Measurements from ENCODE around the gene TCEAL9. TPM values are rescaled to one million over a fixed set of nuclear protein-coding genes. Genes with fewer than 3 reads are reported as not detected.
"Not testable (repeated sequence)": the region's sequence is repeated elsewhere in the genome, so short reads cannot be mapped to it uniquely, and the experiment has no call there.

TCEAL9 gene
- total and polyA plus RNA-seq, 2 of the 4 experiments (the other 2 are of a cell fraction), result 20.3 to 111 TPM

- H3K4me3 ChIP-seq (ENCODE audit: insufficient read depth, low read depth, low read length); DNase-seq; H2BK120ac ChIP-seq (ENCODE audit: low read depth, low read length); H3K56ac ChIP-seq (ENCODE audit: extremely low read depth, insufficient read depth, low read length); H3K9ac ChIP-seq (ENCODE audit: low read depth, low read length); H2AK9ac ChIP-seq (replicated peaks; ENCODE audit: low read depth, low read length, poor library complexity); H3K4ac ChIP-seq (ENCODE audit: low read depth, low read length); H4K20me1 ChIP-seq (ENCODE audit: insufficient read depth, low read length); POLR2A ChIA-PET (ENCODE audit: unreplicated experiment); H4K8ac ChIP-seq (ENCODE audit: low read depth in 2 of 2, low read length in 2 of 2); H3K79me1 ChIP-seq (ENCODE audit: low read depth in 1 of 2, low read length in 2 of 2); H2BK15ac ChIP-seq (ENCODE audit: low read depth, low read length); H3K23ac ChIP-seq (ENCODE audit: low read depth, low read length); H4K91ac ChIP-seq (ENCODE audit: insufficient read depth, low read depth, low read length); BruUV-seq (replicated peaks); H2AK5ac ChIP-seq (ENCODE audit: low read depth, low read length); H4K5ac ChIP-seq (ENCODE audit: low read depth, low read length); H3K14ac ChIP-seq (replicated peaks; ENCODE audit: low read depth, low read length); H3K27ac ChIP-seq (ENCODE audit: insufficient read depth, low read length); H3K9me1 ChIP-seq (ENCODE audit: insufficient read depth, low read length); ATAC-seq (ENCODE audit: low read depth); H3K18ac ChIP-seq (ENCODE audit: low read depth, low read length); in situ Hi-C loops (cut with MboI; ENCODE audit: low sequenced_read_pairs); H3K4me1 ChIP-seq (ENCODE audit: control insufficient read depth, insufficient read depth, low read length); intact Hi-C loops (cut with micrococcal nuclease); dilution Hi-C loops (cut with HindIII; ENCODE audit: low sequenced_read_pairs, unreplicated experiment); H2BK20ac ChIP-seq (ENCODE audit: low read depth, low read length); H3K4me2 ChIP-seq (ENCODE audit: low read depth, low read length); H3K36me3 ChIP-seq (ENCODE audit: control insufficient read depth, insufficient read depth, low read length); H3K9me3 ChIP-seq (ENCODE audit: control insufficient read depth, insufficient read depth, low read length); H3K27me3 ChIP-seq (ENCODE audit: control insufficient read depth, insufficient read depth, low read length); H2BK5ac ChIP-seq (ENCODE audit: low read depth, low read length, poor library complexity, severe bottlenecking); H2AFZ ChIP-seq (replicated peaks; ENCODE audit: low read length, poor library complexity): not testable (repeated sequence)
- no CpG with 5 or more reads among the region's 5 CpGs for WGBS, 2 experiments (ENCODE audit: extremely low coverage in 2 of 2, insufficient read length in 1 of 2)
- CTCF ChIA-PET, result interaction anchor here (1.5 kb wide), 1 partner anchor 79 kb away, joined by 4 read pairs; no protein-coding TSS in a partner anchor
Measured at GRCh38 chrX:103385283-103385830, 29.1 kb downstream of the TCEAL9 start.

Measured in IMR-90 (cell line).